ENCODE measurements around the gene PRSS22.
"Not testable (repeated sequence)": the region's sequence is repeated elsewhere in the genome, so short reads cannot be mapped to it uniquely, and the experiment has no call there.

The PRSS22 gene

GRCh38 chr16:2857451-2858244, at the start of gene PRSS22:
TSS of gene PRSS22 (minus strand) at chr16:2858170. CDS start at chr16:2858104, 66 bp downstream.
- no peak for DNase-seq

GRCh38 chr16:2907084-2907753, 49.2 kb upstream of the PRSS22 start:
- DNase-seq: not testable (repeated sequence)

DNA sequence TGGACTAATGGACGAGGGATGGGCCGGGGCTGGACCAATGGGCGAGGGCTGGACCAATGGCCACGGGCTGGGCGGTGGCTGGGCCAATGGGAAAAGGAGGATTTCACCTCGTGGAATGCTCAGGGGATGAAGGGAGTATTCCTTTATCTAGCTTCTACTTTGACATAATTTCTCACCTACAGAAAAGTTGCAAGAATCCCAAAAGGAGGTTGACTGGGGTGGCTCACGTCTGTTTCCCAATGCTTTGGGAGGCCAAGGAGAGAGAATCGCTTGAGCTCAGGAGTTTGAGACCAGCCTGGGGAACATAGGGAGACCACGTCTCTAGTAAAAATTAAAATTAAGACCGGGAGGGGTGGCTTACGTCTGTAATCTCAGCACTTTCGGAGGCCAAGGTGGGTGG, 48.0 kb upstream of the PRSS22 start:
- no peak for DNase-seq

DNA sequence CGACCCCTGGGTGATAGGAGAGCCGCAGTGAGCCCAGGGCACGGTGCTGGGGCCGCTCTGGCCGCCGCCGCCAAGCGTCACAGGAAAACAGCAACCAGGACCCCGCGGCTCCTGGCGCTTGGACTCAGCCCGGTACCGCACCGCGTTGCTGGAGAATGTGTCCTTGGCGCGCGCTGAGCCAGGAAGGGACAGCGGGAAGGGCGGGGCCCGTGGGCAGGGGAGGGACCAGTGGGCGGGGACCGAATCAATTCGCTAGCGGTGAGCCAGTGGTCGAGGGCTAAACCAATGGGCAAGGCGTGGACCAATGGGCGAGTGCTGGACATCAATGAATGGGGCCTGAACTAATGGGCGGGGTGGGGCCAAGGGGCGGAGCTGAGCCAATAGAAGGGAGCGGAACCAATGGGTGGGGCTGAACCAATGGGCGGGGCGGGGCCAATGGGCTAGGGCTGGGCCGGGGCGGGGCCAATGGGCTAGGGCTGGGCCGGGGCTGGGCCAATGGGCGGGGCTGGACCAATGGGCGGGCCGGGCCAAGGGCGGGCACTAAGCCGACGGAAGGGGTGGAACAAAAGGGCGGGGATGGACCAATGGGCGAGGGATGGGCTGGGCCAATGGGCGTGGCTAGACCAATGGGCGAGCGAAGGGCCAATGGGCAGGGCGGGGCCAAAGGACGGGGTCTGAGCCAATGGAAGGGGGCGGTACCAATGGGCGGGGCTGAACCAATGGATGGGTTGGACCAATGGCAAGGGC, 47.4 kb upstream of the PRSS22 start:
- peak; percentile 99 for DNase-seq

- no peak for DNase-seq
Measured at GRCh38 chr16:2904922-2905240, 46.9 kb upstream of the PRSS22 start.

- peak; percentile 66 for DNase-seq
Measured at GRCh38 chr16:2904100-2904921, 46.3 kb upstream of the PRSS22 start.

DNA sequence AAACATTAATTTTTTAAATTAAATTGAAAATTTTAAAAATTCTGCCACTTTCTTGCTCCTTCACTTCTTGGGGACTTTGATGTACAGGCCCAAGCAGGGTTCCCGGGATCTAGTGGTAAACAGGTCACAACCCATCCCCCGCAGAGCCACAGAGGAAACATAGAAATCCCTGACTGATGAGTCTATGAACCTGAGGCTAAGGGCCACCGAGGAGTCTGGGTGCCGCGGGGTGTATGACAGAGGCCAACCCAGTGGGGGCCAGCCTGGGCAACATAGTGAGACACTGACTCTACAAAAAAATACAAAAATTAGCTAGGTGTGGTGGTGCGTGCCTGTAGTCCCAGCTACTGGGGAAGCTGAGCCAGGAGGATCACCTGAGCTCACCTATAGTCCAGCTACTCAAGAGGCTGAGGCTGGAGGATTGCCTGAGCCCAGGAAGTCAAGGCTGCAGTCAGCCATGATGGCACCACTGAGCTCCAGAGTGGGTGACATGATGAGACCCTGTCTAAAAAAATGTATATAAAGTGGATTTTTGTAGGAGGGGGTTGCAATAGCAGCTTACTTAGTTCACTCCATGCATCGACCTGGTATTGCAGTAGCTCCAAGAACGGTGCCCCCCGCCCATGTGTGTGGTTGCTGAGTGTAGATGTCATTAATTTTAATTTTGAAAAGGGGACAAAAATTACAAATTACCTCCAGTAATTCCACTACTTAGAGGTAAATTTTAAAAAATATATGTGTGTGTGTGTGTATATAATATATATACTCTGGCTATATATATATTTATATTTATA, 44.6 kb upstream of the PRSS22 start:
- no peak for DNase-seq

DNA sequence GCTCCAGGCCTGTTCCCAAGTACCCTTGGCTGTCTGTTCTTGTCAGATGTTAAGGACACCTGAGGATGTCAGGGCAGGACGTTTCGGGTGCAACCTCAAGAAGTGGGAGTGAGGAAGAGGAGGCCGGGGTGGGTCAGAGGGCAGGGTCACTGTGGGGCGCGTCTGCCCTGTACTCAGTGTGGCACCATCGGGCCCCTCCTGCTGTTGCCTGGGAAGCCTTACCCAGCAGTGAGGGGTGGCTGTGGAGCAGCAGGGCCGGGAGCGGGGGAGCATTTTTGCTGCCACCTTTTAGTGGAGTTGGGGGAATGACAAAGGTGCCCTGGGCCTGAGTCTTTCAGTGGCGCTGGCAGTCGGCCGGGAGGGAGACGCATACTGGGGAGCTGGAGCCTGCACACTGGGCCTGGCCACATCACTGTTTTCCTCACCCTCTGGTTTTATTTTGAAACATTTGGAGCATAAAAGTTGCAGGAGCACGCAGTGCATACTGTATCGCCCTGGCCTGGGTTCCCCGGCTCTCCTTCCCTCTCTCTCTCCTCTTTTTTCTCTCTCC, 42.6 kb upstream of the PRSS22 start:
- no peak for DNase-seq

DNA sequence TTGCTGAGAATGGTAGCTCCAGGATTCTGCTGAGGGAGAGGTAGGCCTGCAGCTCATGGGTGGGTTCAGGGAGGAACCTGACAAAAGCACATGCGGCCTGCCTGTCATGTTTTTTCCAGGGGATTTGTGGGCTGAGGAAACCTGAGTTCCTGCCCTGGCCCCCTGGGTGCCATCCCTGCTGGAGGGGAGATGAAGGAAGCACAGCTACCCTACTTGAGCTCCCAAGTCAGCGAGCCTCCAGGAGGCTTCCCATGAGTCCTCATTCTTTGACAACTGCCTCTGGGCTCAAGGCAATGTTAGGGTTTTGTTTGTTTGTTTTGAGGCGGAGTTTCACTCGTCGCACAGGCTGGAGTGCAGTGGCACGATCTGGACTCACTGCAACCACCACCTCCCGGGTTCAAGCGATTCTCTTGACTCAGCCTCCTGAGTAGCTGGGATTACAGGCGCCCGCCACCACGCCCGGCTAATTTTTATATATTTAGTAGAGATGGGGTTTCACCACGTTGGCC, 41.6 kb upstream of the PRSS22 start:
- DNase-seq: no peak

- DNase-seq: no peak
Measured at GRCh38 chr16:2898831-2899563, 41.0 kb upstream of the PRSS22 start.

DNA sequence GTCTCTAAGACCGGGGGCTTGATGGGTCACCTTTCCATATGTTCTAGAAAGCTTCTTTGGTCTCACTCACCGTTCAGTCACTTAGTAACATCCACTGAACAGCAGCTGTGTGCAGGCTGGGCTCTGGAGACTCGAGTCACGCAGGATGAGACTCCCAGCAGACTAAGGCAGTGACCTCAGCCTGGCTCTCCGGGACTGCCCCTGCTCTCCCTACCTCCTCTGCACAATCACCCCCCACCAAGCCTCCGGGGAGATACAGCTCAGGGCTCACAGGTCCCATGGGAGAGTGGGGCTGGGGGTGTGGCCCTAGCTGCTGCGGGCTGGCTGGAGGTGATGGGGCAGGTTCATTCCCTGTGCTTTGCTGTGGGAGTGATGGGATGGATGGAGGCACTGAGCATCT, 39.1 kb upstream of the PRSS22 start:
- no peak for DNase-seq

DNA sequence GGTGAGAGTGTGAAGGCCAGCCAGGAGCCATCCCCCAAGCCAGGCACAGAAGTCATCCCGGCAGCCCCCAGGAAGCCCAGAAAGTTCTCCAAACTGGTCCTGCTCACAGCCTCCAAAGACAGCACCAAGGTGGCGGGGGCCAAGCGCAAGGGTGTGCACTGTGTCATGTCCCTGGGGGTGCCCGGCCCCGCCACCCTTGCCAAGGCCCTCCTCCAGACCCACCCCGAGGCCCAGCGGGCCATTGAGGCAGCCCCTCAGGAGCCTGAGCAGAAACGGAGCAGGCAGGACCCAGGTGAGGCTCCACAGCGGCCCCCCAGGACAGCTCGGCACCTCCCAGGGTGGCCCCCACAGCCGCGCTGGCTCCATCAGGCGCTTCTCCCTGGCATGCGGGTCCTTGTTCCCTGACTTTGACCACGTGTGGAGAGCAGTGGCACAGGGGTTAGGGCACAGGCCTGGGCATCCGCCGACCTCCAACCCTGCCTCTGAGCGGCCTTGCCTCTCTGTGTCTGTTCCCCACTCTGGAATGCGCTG, 38.6 kb upstream of the PRSS22 start:
- DNase-seq: no peak

GRCh38 chr16:2895813-2896212, 37.8 kb upstream of the PRSS22 start:
- DNase-seq: no peak

DNA sequence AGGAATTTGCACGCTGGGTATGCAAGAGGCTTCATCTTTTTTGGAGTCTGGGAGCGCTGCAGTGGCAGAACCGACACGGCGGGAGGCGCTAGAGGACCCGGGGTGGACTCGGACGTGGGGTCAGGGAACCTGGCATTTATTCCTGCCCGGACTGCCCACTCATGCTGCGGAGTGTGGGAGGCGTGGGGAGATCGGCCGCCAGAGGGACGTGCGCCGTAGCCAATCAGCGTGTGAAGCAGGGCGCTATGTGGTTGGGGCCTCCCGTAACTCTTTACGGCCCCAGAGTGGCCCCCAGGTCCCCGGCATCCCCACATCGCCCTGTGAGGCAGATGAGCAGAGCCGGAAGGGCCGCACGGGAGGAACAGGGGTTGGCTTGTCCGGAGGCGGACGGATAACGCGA, 36.3 kb upstream of the PRSS22 start:
- DNase-seq: no peak

DNA sequence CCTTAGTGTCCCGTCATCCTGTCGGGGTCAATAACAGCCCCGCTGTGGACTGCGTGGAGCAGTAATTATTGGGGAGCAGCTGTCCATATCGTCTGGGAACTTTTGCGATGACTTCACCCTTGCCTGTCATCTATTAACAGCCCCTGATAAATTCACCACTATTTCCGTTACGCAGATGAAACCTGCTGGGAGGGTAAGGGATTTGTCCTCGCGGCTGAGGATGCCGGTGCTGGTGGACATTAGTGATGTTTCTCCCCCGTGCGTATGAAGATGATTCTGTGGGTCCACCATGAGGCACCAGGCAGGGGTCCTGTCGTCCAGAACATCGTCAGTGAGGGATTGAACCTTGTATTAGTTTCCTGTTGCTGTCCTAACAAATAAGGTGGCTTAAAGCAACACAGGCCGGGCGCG, 26.1 kb upstream of the PRSS22 start:
- no peak for DNase-seq

DNA sequence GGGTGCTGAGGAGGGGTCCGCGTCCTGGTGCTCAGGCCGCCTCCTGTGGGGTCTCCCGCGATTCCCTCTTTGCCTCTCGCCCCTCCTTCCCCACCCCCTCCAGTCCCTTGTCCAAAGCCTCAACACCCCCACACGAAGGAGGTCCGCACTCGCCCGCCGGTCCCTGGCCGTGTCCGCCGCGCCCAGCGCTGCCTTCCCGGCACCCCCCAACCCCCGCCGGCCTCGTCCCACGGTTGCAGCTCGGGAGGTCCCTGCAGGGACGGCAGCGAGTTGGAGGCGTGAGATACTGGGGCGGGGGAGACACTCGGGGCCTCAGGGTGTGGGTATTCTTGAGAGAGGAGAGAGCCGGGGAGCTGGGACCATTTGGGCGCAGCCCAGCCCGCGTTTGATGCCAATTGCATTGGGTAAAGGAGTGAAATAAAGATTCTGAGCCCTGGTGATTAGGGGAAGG, 25.5 kb upstream of the PRSS22 start:
- DNase-seq: no peak

- peak; percentile 96 for DNase-seq
Measured at GRCh38 chr16:2882650-2883457, 24.9 kb upstream of the PRSS22 start, which contains the start of gene FLYWCH2. TSS of gene FLYWCH2 (plus strand) at chr16:2883215. CDS start at chr16:2896450, 13,235 bp downstream.

- no peak for DNase-seq
Measured at GRCh38 chr16:2881783-2882649, 24.0 kb upstream of the PRSS22 start.
